GM19455 (cell line): ENCODE data around the gene DCC.
"Not testable (repeated sequence)": the region's sequence is repeated elsewhere in the genome, so short reads cannot be mapped to it uniquely, and the experiment has no call there.

ENCODE experiments used
- ATAC-seq: cut with Tn5 transposase; IDR thresholded peaks from one replicate; pipeline ENCODE4 v1.9.1; 2021; ENCODE audit not compliant: unreplicated experiment

DCC gene

DNA sequence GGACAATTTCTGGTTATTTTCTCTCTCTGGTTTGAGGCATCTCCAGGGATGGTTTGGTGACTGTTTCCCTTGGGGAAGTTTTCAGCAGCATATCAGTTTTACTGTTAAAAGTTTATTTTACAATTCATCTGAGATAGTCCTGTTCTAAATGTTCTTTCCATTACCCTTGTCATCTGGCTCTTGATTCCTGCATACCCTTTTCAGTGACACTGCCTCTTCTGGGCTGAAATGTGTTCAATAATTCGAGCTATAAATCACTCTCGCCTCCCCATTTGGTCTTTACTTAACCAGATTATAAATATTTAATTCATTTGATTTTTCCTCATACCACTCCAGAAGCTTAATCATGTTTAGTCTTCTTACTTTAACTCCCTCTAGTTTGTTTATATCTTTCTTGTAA is 9.5 kb downstream of the DCC start:
- ATAC-seq: no peak

DNA sequence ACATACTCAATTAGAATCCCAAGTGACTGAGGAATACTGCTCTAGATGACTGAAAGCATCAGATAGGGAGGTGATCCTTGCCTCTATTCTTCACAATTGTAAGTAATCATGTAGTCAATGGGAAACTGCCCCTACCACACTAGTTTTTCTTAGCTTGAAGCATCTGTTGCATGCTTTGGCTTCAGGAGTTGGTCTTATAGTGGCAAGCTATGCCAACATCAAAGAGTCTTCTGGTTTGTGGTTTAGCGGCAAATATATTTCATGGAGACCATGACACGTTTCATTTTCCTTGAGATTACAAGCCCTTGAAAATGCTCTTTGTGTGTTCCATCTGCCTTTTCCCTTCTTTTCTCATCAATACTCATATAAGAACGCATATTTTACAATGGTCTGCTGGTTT is 12.9 kb downstream of the DCC start:
- no peak for ATAC-seq

GRCh38 chr18:52353589-52353988 is 13.6 kb downstream of the DCC start:
- no peak for ATAC-seq

DNA sequence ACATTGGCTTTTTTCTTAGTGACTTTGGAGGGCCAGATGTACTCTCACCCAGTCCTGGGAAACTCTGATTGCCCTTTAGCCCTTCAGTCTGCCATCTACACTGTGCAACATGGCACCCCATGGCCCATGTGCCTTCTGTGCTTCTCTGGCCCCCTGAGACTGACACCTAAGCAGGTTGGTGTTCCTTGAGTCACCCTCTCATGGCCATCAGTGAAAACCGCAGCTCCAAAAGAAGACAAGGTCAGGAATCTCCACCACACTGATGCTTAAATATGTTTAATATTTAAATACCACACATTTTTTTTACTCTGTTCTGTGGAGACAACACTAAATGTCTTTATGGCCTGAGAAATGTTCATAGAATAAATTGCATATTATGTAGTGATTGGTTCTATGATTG is 23.9 kb downstream of the DCC start:
- ATAC-seq: no peak

GRCh38 chr18:52366851-52367250 is 26.9 kb downstream of the DCC start:
- not testable (repeated sequence) for ATAC-seq

GRCh38 chr18:52367953-52368742 is 28.2 kb downstream of the DCC start:
- no peak for ATAC-seq

GRCh38 chr18:52370841-52371240 is 30.8 kb downstream of the DCC start:
- no peak for ATAC-seq

- ATAC-seq: no peak
These were observed 36.1 kb downstream of the DCC start for GRCh38 chr18:52376104-52376503.

- no peak for ATAC-seq
These were observed 37.1 kb downstream of the DCC start for GRCh38 chr18:52377094-52377493.

- no peak for ATAC-seq
These were observed 46.3 kb downstream of the DCC start for GRCh38 chr18:52386306-52386705.

GRCh38 chr18:52387175-52387574 is 47.2 kb downstream of the DCC start:
- ATAC-seq: no peak

GRCh38 chr18:52391810-52392559 is 52.0 kb downstream of the DCC start:
- no peak for ATAC-seq

- ATAC-seq: no peak
These were observed 54.6 kb downstream of the DCC start for GRCh38 chr18:52394602-52395001.

- peak; percentile 63 for ATAC-seq
These were observed 55.3 kb downstream of the DCC start for GRCh38 chr18:52395146-52395852.

DNA sequence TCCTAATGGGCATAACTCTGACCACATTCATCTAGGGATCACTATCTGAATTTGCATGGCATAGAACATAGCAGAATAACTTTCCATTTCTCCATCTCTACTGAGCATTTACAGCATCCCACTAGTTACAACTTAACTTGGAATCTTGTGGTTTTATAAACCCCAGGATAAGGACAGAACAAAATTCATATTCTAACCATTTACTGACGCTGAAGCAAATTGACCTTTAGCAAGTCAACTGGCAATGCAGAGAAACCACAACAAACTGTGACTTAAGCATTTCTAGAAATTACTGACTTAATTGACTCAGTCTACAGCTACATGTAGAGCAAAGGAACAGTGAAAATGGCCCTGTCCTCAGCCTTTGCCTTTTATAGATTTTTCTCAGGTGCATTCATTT is 61.2 kb downstream of the DCC start:
- no peak for ATAC-seq

- no peak for ATAC-seq
These were observed 62.8 kb downstream of the DCC start for GRCh38 chr18:52402814-52403213.

DNA sequence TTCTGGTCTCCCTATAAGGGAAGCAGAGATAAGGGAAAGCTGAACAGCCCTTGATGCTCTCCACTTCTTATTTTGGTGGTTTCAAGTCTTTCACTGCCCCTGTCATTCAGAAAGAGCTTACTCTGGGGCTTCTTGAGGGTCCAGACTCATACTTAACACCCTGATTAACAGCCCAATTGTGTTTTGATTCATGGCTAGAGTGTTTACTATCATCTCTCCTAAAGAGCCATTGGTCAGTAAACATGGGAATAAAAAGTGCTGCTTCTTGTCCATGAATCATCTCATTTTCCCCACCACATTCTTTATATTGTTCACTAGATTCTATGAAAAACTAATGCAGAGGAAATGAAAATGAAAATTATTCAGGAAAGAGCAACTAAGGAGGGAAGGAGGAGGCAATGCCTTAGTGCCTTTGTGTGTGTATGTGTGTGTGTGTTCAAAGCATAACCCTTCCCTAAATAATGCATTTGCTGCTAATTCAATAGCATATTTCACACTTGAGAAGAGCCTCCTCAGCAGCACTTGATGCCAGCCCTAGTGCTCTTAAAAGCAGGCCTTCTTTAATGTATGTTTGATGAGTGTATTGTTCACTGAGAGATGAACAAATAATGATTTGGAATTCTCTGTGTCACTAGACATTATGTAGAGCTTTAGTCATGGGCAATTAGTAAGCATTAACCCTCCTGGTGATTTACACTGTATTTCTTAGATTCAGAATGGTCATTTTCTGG is 63.5 kb downstream of the DCC start:
- ATAC-seq: no peak

DNA sequence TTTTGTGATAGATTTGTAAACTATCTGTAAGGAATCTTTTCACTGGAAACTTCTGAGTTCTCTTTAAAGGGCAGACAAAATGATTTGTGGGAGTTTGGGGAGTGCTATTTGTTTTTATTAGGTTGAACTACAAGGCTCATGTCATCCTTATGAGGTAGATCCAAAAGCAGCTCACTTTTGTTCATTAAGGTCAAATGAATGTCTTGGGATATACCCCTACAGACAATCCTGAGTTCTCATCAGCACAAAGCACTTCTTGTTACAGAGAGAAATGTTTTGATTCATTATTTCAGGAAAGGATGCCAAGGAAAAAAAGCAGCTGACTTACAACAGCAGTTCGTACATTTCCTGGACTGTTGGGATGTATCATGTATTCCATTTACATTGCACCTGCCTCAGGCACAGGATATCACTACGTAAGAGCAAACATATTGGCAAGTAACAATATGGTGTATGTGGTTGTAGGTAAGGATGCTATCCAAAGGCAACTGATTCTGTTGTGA is 68.9 kb downstream of the DCC start:
- ATAC-seq: no peak

GRCh38 chr18:52409727-52410126 is 69.7 kb downstream of the DCC start:
- ATAC-seq: peak; percentile 86

GRCh38 chr18:52415131-52415530 is 75.1 kb downstream of the DCC start:
- no peak for ATAC-seq
